Activated CD4-positive, alpha-beta memory T cell treated with anti-CD3 and anti-CD28 coated beads for 36 hours (primary cell): ENCODE results near the gene ZNF132. TPM values are rescaled to one million over a fixed set of nuclear protein-coding genes. Genes with fewer than 3 reads are reported as not detected.
"Not testable (repeated sequence)": the region's sequence is repeated elsewhere in the genome, so short reads cannot be mapped to it uniquely, and the experiment has no call there.

Source experiments
- CTCF ChIA-PET: fragments of 350-600 bp; sonication (Branson Sonifier 250); formaldehyde crosslinking; loops from one replicate; lab custom pipeline; 2021; ENCODE audit warnings: antibody characterized with exemption, inconsistent platforms; lab: Charles Lee
- POLR2A ChIA-PET: fragments of 350-600 bp; sonication (Branson Sonifier 250); formaldehyde crosslinking; loops from one replicate; lab custom pipeline; 2021; ENCODE audit warnings: antibody characterized with exemption; lab: Charles Lee
- DNase-seq: peaks from one replicate; pipeline ENCODE4 v3.0.0-alpha.2; 2020
- H3K27ac Mint-ChIP-seq: one replicate; pipeline ENCODE4 v1.8.0; 2021; ENCODE audit warnings: mixed read lengths
- H3K27me3 Mint-ChIP-seq: one replicate; pipeline ENCODE4 v1.8.0; 2021; ENCODE audit warnings: mixed read lengths
- H3K36me3 Mint-ChIP-seq: one replicate; pipeline ENCODE4 v1.8.0; 2021; ENCODE audit warnings: mixed read lengths
- H3K4me1 Mint-ChIP-seq: one replicate; pipeline ENCODE4 v1.8.0; 2021; ENCODE audit warnings: low read depth, mixed read lengths
- H3K4me3 Mint-ChIP-seq: one replicate; pipeline ENCODE4 v1.8.0; 2021; ENCODE audit warnings: mild to moderate bottlenecking, mixed read lengths
- H3K9me3 Mint-ChIP-seq: one replicate; pipeline ENCODE4 v1.8.0; 2021; ENCODE audit warnings: mixed read lengths
- intact Hi-C: fragments of 100-400 bp; cut with micrococcal nuclease; formaldehyde crosslinking; loops from one replicate; pipeline ENCODE4 v1.15.1; 2023
- total RNA-seq, 2 experiments: library from RNA; stranded (reverse); gene quantifications; one replicate each; pipeline ENCODE4 v1.2.3, GENCODE V29; 2021

Gene ZNF132
- total RNA-seq, 2 experiments from 2014 or later = 3.1 to 3.6 TPM

DNA sequence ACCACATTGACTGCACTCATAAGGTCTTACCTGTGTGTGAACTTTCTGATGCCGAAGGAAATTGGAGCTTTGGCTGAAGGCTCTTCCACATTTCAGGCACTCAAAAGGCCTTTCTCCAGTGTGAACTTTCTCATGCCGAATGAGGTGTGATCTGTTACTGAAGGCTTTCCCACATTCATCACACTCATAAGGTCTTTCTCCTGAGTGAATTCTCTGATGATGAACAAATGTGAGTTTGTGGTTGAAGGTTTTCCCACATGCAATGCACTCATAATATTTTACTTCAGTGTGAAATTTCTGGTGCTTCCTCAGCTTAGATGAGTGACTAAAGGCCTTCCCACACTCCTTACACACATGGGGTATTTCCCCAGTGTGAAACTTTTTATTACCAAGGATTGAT, 5.7 kb downstream of the ZNF132 start:
- Mint-ChIP-seq H3K27me3 (no peaks in the 10 kb centered on the region), H3K4me3 (no peak overlapping the region), H3K4me1 (peaks cover 13% of the 10 kb centered on the region), H3K9me3 (peaks cover 90% of the 10 kb centered on the region), H3K36me3 (peaks cover 90% of the 10 kb centered on the region), H3K27ac (no peak overlapping the region)
- no peak for DNase-seq
- intact Hi-C loops = no loop called here
- CTCF ChIA-PET = no interaction called here
- POLR2A ChIA-PET = no interaction called here

GRCh38 chr19:58429745-58430144, 10.2 kb downstream of the ZNF132 start:
- Mint-ChIP-seq H3K27ac (no peak overlapping the region), H3K4me1 (no peaks in the 10 kb centered on the region), H3K4me3 (no peak overlapping the region), H3K27me3 (no peaks in the 10 kb centered on the region), H3K9me3 (peaks cover 74% of the 10 kb centered on the region), H3K36me3 (peaks cover 53% of the 10 kb centered on the region)
- CTCF ChIA-PET = no interaction called here
- DNase-seq = no peak
- POLR2A ChIA-PET = interaction anchor here (0.7 kb wide), 1 partner anchor 20 kb away, joined by 3 read pairs; no protein-coding TSS in a partner anchor
- intact Hi-C loops = no loop called here

GRCh38 chr19:58428617-58429016, 11.3 kb downstream of the ZNF132 start:
- H3K4me1 Mint-ChIP-seq = no peaks in the 10 kb centered on the region
- no peak overlapping the region for H3K27ac Mint-ChIP-seq
- ChIA-PET POLR2A (no interaction called here), CTCF (no interaction called here)
- peaks cover 42% of the 10 kb centered on the region for H3K36me3 Mint-ChIP-seq
- DNase-seq = no peak
- no peak overlapping the region for H3K4me3 Mint-ChIP-seq
- intact Hi-C loops = no loop called here
- no peaks in the 10 kb centered on the region for H3K27me3 Mint-ChIP-seq
- H3K9me3 Mint-ChIP-seq = peaks cover 63% of the 10 kb centered on the region

DNA sequence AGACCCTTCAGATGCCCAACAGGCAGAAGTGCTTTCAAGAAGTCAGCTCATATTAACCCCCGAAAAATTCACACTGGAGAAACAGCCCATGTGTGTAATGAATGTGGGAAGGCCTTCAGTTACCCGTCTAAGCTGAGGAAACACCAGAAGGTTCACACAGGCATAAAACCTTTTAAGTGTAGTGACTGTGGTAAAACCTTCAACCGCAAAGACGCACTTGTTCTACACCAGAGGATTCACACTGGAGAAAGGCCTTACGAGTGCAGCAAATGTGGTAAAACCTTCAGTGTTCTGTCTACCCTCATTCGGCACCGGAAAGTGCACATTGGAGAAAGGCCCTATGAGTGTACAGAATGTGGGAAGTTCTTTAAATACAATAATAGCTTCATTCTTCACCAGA, 22.9 kb downstream of the ZNF132 start:
- no peak overlapping the region for H3K4me3 Mint-ChIP-seq

GRCh38 chr19:58416604-58417003, 23.3 kb downstream of the ZNF132 start:
- ChIA-PET CTCF (no interaction called here), POLR2A (no interaction called here)
- H3K4me1 Mint-ChIP-seq = peaks cover 2% of the 10 kb centered on the region
- H3K36me3 Mint-ChIP-seq = peaks cover 44% of the 10 kb centered on the region
- H3K9me3 Mint-ChIP-seq = peaks cover 2% of the 10 kb centered on the region
- DNase-seq = no peak
- H3K27ac Mint-ChIP-seq = no peak overlapping the region
- intact Hi-C loops = no loop called here
- H3K4me3 Mint-ChIP-seq = no peak overlapping the region
- H3K27me3 Mint-ChIP-seq = no peaks in the 10 kb centered on the region

More for the DNA sequence above, 22.9 kb downstream of the ZNF132 start:
- no peak for DNase-seq
- Mint-ChIP-seq H3K27me3 (no peaks in the 10 kb centered on the region), H3K27ac (no peak overlapping the region), H3K36me3 (peaks cover 44% of the 10 kb centered on the region), H3K4me1 (peaks cover 2% of the 10 kb centered on the region), H3K9me3 (peaks cover 2% of the 10 kb centered on the region)
- ChIA-PET CTCF (no interaction called here), POLR2A (no interaction called here)
- intact Hi-C loops = no loop called here

DNA sequence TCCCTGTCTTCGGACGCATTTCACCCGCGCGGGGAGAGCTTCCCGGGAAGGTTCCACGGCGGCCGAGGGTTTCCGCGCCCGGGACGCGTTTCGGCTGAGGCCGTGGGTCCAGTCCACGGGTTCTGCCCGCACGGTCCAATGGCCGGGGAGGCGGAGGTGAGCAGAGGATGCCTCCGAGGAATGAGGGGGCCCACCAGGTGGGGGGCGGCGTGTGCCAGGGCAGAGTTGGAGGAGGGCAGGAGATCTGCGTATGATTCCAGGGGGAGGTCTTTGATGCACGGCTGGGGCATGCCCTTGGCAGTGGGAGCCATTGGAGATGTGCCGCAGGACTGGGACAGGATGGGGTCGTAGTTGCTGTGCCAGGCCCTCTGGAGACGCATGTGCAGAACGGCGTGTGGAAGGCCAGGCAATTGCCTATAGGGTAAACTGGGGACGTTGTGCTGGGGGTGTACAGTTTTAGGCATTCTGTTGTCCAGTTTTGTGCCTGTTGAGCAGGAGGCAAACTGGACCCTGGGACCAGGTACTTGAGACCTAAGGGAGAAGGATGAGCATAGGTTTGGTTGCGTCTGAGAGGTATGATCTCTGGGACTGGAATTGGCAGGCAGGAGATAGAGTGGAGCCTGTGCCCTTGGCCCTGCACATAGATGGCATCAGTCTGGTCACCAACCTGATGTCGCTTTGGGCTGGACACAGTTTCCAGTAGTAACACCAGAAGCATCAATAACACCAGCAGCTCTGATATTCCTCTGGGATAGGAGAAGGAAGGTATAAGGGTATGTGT, 30.8 kb downstream of the ZNF132 start:
- ChIA-PET CTCF (interaction anchor here (0.7 to 1.0 kb wide), 4 partner anchors 17 to 111 kb away, joined by 3 read pairs; partner anchors contain the start of gene ZBTB45), POLR2A (interaction anchor here (0.6 to 1.2 kb wide), 9 partner anchors 9 to 167 kb away, joined by 3 to 4 read pairs (median 3); partner anchors contain the start of genes ZNF324 and ZNF837)
- intact Hi-C loops = loop anchor here (5.0 to 10.0 kb wide), 4 partner anchors 33 to 494 kb away; partner anchors contain the start of genes ZNF132, ZNF417 and ZSCAN22
- Mint-ChIP-seq H3K4me3 (peak overlapping the region; percentile 83), H3K4me1 (peaks cover 26% of the 10 kb centered on the region), H3K27me3 (no peaks in the 10 kb centered on the region), H3K36me3 (peaks cover 3% of the 10 kb centered on the region), H3K27ac (no peak overlapping the region), H3K9me3 (no peaks in the 10 kb centered on the region)
- peak; percentile 46 for DNase-seq

- DNase-seq = peak; percentile 97
- peak within 1 kb of the TSS; percentile 95 for H3K27ac Mint-ChIP-seq
These were observed 31.6 kb downstream of the ZNF132 start, which contains the start of gene ZNF584 for GRCh38 chr19:58408152-58409009. Gene ZNF584 (plus strand): TSS chr19:58408649. CDS start chr19:58409148, 499 bp downstream.

DNA sequence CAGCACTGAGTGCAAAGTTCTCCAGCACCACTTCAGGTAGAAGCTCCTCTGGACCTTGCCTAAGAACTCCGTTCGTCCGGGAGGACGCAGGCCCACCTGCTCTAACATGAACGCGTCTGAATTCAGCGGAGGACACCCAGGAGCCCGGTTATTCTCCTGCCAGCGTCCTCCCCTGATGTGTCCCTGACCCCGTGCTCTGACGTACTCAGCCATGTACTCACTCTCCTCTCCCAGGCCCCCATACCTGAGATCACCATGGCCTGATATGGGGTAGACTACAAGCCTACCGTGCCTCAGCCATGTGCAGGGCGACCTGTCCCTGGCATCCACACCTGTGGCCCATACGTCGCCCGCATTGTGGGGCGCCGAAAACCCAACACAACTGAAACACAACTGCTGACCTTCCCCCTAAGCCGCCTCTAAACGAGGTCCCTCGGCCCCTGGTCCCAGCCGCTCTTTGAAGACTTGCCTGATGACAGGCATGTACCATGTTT, 32.2 kb downstream of the ZNF132 start:
- ChIA-PET POLR2A (interaction anchor here (1.0 to 1.2 kb wide), 5 partner anchors 20 to 168 kb away, joined by 3 to 4 read pairs (median 4); partner anchors contain the start of genes ZNF497 and ZNF837), CTCF (interaction anchor here (1.0 to 2.1 kb wide), 3 partner anchors 62 to 112 kb away, joined by 3 to 5 read pairs (median 3); partner anchors contain the start of gene ZBTB45)
- Mint-ChIP-seq H3K4me1 (peaks cover 29% of the 10 kb centered on the region), H3K27ac (peak overlapping the region; percentile 95), H3K27me3 (no peaks in the 10 kb centered on the region), H3K9me3 (no peaks in the 10 kb centered on the region), H3K4me3 (peak overlapping the region; percentile 83), H3K36me3 (peaks cover 3% of the 10 kb centered on the region)
- DNase-seq = peak; percentile 32
- intact Hi-C loops = loop anchor here (1.0 to 10.0 kb wide), 7 partner anchors 20 to 493 kb away; partner anchors contain the start of genes RPS5, ZNF132, ZNF324B and ZNF417

More at GRCh38 chr19:58408152-58409009, 31.6 kb downstream of the ZNF132 start, which contains the start of gene ZNF584:
- Mint-ChIP-seq H3K9me3 (no peaks in the 10 kb centered on the region), H3K4me1 (peaks cover 31% of the 10 kb centered on the region), H3K36me3 (peaks cover 3% of the 10 kb centered on the region), H3K27me3 (no peaks in the 10 kb centered on the region), H3K4me3 (peak within 1 kb of the TSS; percentile 83)
- intact Hi-C loops = loop anchor here (1.0 to 10.0 kb wide), 7 partner anchors 21 to 494 kb away; partner anchors contain the start of genes RPS5, ZNF132, ZNF324B and ZNF417
- ChIA-PET POLR2A (interaction anchor here (0.6 to 1.2 kb wide), 8 partner anchors 21 to 167 kb away, joined by 3 to 4 read pairs (median 3); partner anchors contain the start of genes ZNF324, ZNF497 and ZNF837), CTCF (interaction anchor here (0.8 to 2.1 kb wide), 4 partner anchors 61 to 112 kb away, joined by 3 to 5 read pairs (median 3); partner anchors contain the start of gene ZBTB45)

DNA sequence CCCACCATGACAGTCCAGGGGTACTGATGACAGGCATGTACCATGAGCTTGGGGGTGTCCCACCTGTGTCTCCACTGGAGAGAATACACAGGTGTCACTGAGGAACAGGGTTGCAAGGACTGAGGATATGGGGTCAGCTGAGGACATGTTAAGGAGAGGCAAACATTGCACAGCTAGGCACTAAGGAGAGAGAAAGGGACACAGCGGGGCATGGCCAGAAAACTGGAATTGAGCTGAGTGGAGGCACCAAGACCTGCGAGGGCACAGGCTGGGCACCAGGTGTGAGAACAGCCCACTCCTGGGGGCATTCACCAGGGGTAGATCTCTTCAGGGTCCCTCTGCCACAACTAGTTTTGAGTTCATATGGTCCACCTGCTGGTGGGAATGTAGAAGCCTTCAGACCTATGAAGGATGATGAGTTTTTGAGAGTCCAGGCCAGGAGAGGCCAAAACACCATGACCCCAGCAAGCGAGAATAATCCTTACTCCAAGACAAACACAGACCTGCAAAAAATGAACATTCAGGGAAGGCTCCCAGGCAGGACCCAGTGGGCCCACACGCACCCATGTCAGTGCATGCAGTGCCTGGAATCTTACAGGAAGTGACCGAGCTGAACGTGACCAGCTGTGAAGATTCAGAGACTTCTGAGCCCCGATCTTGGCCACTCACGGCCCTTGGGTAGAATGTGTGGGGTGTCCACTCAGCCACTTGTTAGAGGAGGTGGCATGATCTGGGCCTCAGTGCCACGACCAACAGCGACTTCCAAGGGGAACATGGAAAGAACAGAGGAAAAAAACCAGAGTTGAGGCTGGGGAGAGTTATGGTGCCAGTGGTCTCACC, 32.9 kb downstream of the ZNF132 start:
- CTCF ChIA-PET = interaction anchor here (1.0 to 2.1 kb wide), 2 partner anchors 112 to 174 kb away, joined by 3 to 5 read pairs; partner anchors contain the start of gene ZBTB45
- Mint-ChIP-seq H3K27me3 (no peaks in the 10 kb centered on the region), H3K27ac (peak overlapping the region; percentile 95), H3K36me3 (peaks cover 2% of the 10 kb centered on the region), H3K9me3 (no peaks in the 10 kb centered on the region), H3K4me1 (peaks cover 29% of the 10 kb centered on the region), H3K4me3 (peak overlapping the region; percentile 83)
- intact Hi-C loops = loop anchor here (5.0 to 10.0 kb wide), 4 partner anchors 35 to 492 kb away; partner anchors contain the start of genes ZNF132, ZNF417 and ZSCAN22
- POLR2A ChIA-PET = interaction anchor here (1.1 kb wide), 1 partner anchor 45 kb away, joined by 4 read pairs; the partner anchor contains the start of gene ZNF497
- no peak for DNase-seq

GRCh38 chr19:58403920-58404478, 36.0 kb downstream of the ZNF132 start:
- H3K4me1 Mint-ChIP-seq = peaks cover 30% of the 10 kb centered on the region
- POLR2A ChIA-PET, H3K4me3 Mint-ChIP-seq, CTCF ChIA-PET, H3K36me3 Mint-ChIP-seq, H3K9me3 Mint-ChIP-seq, DNase-seq, H3K27ac Mint-ChIP-seq, H3K27me3 Mint-ChIP-seq: not testable (repeated sequence)
- intact Hi-C loops = loop anchor here (10.0 kb wide), 1 partner anchor 489 kb away; the partner anchor contains the start of gene ZNF417
